WTC11 (cell line): ENCODE results near the gene PDCD1. TPM values are rescaled to one million over a fixed set of nuclear protein-coding genes. Genes with fewer than 3 reads are reported as not detected.

Experiments
- ATAC-seq: fragments of 200-7000 bp; cut with Tn5 transposase; 2 replicates; pipeline ENCODE4 v1.10.0; 2021; ENCODE audit warnings: mild to moderate bottlenecking, moderate library complexity
- CTCF ChIA-PET: fragments of 300-600 bp; sonication (Branson Sonifier 250); formaldehyde crosslinking; loops from one replicate; lab custom pipeline; 2021; ENCODE audit warnings: antibody characterized with exemption; lab: Charles Lee
- POLR2A ChIA-PET: fragments of 350-600 bp; sonication (Branson Sonifier 250); formaldehyde crosslinking; loops from one replicate; lab custom pipeline; 2021; ENCODE audit warnings: antibody characterized with exemption; lab: Charles Lee
- DNase-seq: peaks from one replicate; pipeline ENCODE4 v3.0.0; 2021; ENCODE audit warnings: low spot score
- H3K27ac Mint-ChIP-seq: 2 replicates; pipeline ENCODE4 v1.8.0; 2021; ENCODE audit warnings: mixed read lengths
- H3K27me3 Mint-ChIP-seq: 2 replicates; pipeline ENCODE4 v1.8.0; 2021; ENCODE audit warnings: low read depth, mild to moderate bottlenecking, moderate library complexity, mixed read lengths
- H3K36me3 Mint-ChIP-seq: 2 replicates; pipeline ENCODE4 v1.8.0; 2021; ENCODE audit warnings: mixed read lengths
- H3K4me1 Mint-ChIP-seq: 2 replicates; pipeline ENCODE4 v1.8.0; 2022; ENCODE audit warnings: mixed read lengths
- H3K4me3 Mint-ChIP-seq: 2 replicates; pipeline ENCODE4 v1.8.0; 2021; ENCODE audit warnings: mild to moderate bottlenecking, moderate library complexity, mixed read lengths
- H3K9me3 Mint-ChIP-seq: 2 replicates; pipeline ENCODE4 v1.8.0; 2021; ENCODE audit warnings: mixed read lengths
- CREB1 ChIP-seq: sonication (generic); formaldehyde crosslinking; IDR thresholded peaks from 2 replicates; pipeline ENCODE4 v1.8.0; 2023; ENCODE audit warnings: mild to moderate bottlenecking, missing genetic modification reagents
- CREM ChIP-seq: sonication (generic); formaldehyde crosslinking; IDR thresholded peaks from 2 replicates; pipeline ENCODE4 v1.8.1; 2022; ENCODE audit warnings: mild to moderate bottlenecking, missing genetic modification reagents, moderate library complexity
- FOXK1 ChIP-seq: sonication (generic); formaldehyde crosslinking; IDR thresholded peaks from 2 replicates; pipeline ENCODE4 v1.8.0; 2022; ENCODE audit warnings: mild to moderate bottlenecking, moderate library complexity, missing genetic modification reagents
- GABPB1 ChIP-seq: sonication (generic); formaldehyde crosslinking; IDR thresholded peaks from 2 replicates; pipeline ENCODE4 v1.8.1; 2023; ENCODE audit warnings: mild to moderate bottlenecking, missing genetic modification reagents
- JAZF1 ChIP-seq: fragments of 250-450 bp; sonication (Bioruptor Pico); IDR thresholded peaks from 2 replicates; pipeline ENCODE4 v1.9.0; 2021; ENCODE audit warnings: moderate library complexity, mild to moderate bottlenecking, inconsistent platforms
- KAT7 ChIP-seq: sonication (generic); formaldehyde crosslinking; IDR thresholded peaks from 2 replicates; pipeline ENCODE4 v1.8.1; 2023; ENCODE audit warnings: missing genetic modification reagents, mild to moderate bottlenecking, borderline replicate concordance
- MXD4 ChIP-seq: fragments of 250-450 bp; sonication (Bioruptor Pico); IDR thresholded peaks from 2 replicates; pipeline ENCODE4 v1.8.0; 2021; ENCODE audit warnings: mild to moderate bottlenecking, moderate library complexity, borderline replicate concordance
- MYBL2 ChIP-seq: sonication (generic); formaldehyde crosslinking; IDR thresholded peaks from 2 replicates; pipeline ENCODE4 v1.8.1; 2023; ENCODE audit warnings: mild to moderate bottlenecking, moderate library complexity, missing genetic modification reagents
- NR1H2 ChIP-seq: sonication (generic); formaldehyde crosslinking; IDR thresholded peaks from 2 replicates; pipeline ENCODE4 v1.9.0; 2021; ENCODE audit warnings: mild to moderate bottlenecking, moderate library complexity, missing genetic modification reagents
- OVOL2 ChIP-seq: fragments of 250-450 bp; sonication (Bioruptor Pico); IDR thresholded peaks from 2 replicates; pipeline ENCODE4 v1.9.0; 2021; ENCODE audit warnings: mild to moderate bottlenecking, borderline replicate concordance
- RELA ChIP-seq: sonication (generic); formaldehyde crosslinking; IDR thresholded peaks from 2 replicates; pipeline ENCODE4 v1.8.1; 2022; ENCODE audit warnings: missing genetic modification reagents, mild to moderate bottlenecking, borderline replicate concordance
- TCF7 ChIP-seq: sonication (generic); formaldehyde crosslinking; IDR thresholded peaks from 2 replicates; pipeline ENCODE4 v1.8.0; 2022; ENCODE audit warnings: mild to moderate bottlenecking, low read depth, missing genetic modification reagents, moderate library complexity
- ZNF416 ChIP-seq: fragments of 250-450 bp; sonication (Bioruptor Pico); IDR thresholded peaks from 2 replicates; pipeline ENCODE4 v1.9.0; 2021; ENCODE audit warnings: mild to moderate bottlenecking, inconsistent platforms
- total RNA-seq: library from RNA; stranded (reverse); gene quantifications from 3 replicates; pipeline ENCODE4 v1.2.3, GENCODE V29; 2021
- TF ChIP-seq, protein P1 (sequence below): fragments of 250-450 bp; sonication (Bioruptor Pico); IDR thresholded peaks from 2 replicates; pipeline ENCODE4 v1.9.0; 2021; ENCODE audit warnings: mild to moderate bottlenecking, borderline replicate concordance
- TF ChIP-seq, protein P2 (sequence below): sonication (generic); formaldehyde crosslinking; IDR thresholded peaks from 2 replicates; pipeline ENCODE4 v1.8.0; 2022; ENCODE audit warnings: mild to moderate bottlenecking, missing genetic modification reagents
- TF ChIP-seq, protein P3 (sequence below): sonication (generic); formaldehyde crosslinking; IDR thresholded peaks from 2 replicates; pipeline ENCODE4 v1.8.0; 2023; ENCODE audit warnings: missing genetic modification reagents, mild to moderate bottlenecking, borderline replicate concordance
- TF ChIP-seq, protein P4 (sequence below): sonication (generic); formaldehyde crosslinking; conservative IDR thresholded peaks from 2 replicates; pipeline ENCODE4 v1.8.1; 2022; ENCODE audit warnings: mild to moderate bottlenecking, missing genetic modification reagents
- TF ChIP-seq, protein P5 (sequence below): sonication (generic); formaldehyde crosslinking; IDR thresholded peaks from 2 replicates; pipeline ENCODE4 v1.8.1; 2022; ENCODE audit warnings: low read depth, mild to moderate bottlenecking, moderate library complexity, missing genetic modification reagents, borderline replicate concordance
- TF ChIP-seq, protein P6 (sequence below): sonication (generic); formaldehyde crosslinking; IDR thresholded peaks from 2 replicates; pipeline ENCODE4 v1.8.1; 2022; ENCODE audit warnings: mild to moderate bottlenecking, missing genetic modification reagents, moderate library complexity, borderline replicate concordance
- TF ChIP-seq, protein P7 (sequence below): sonication (generic); formaldehyde crosslinking; conservative IDR thresholded peaks from 2 replicates; pipeline ENCODE4 v1.8.1; 2023; ENCODE audit warnings: mild to moderate bottlenecking, low read depth, missing genetic modification reagents, moderate library complexity

The PDCD1 gene
- total RNA-seq, 1 experiment from 2014 or later = 0.52 TPM

DNA sequence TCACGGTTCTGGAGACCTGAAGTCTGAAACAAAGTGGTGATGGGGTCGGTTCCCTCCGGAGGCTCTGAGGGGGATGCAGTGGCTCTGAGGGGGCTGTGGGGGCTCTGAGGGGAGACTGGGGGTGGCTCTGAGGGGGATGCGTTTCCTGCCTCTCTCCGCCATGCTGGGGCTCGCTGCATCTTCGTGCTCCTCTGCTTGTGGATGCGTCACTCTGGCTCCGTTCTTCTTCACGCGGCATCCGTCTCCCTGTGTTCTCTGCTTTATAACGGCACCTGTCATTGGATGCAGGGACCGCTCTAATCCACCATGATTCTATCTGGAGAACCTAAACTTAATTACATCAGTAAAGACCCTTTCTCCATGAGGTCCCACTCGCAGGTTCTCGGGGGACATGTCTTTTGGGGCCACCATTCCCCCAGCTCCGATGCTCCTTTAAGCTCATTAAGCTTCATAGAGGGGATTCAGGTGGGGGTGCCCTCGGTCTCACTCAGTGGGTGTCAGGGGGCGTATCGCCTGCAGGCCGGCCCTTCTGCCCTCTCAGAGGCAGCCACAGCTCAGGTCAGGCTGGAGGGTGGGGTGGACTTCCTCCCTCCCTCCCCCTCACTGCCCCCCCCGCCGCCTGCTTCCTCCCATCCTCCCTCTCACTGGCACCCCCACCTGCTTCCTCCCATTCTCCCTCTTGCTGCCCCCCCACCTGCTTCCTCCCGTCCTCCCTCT lies 29.3 kb upstream of the PDCD1 start (continued):
- TF ChIP-seq, protein P1, sequence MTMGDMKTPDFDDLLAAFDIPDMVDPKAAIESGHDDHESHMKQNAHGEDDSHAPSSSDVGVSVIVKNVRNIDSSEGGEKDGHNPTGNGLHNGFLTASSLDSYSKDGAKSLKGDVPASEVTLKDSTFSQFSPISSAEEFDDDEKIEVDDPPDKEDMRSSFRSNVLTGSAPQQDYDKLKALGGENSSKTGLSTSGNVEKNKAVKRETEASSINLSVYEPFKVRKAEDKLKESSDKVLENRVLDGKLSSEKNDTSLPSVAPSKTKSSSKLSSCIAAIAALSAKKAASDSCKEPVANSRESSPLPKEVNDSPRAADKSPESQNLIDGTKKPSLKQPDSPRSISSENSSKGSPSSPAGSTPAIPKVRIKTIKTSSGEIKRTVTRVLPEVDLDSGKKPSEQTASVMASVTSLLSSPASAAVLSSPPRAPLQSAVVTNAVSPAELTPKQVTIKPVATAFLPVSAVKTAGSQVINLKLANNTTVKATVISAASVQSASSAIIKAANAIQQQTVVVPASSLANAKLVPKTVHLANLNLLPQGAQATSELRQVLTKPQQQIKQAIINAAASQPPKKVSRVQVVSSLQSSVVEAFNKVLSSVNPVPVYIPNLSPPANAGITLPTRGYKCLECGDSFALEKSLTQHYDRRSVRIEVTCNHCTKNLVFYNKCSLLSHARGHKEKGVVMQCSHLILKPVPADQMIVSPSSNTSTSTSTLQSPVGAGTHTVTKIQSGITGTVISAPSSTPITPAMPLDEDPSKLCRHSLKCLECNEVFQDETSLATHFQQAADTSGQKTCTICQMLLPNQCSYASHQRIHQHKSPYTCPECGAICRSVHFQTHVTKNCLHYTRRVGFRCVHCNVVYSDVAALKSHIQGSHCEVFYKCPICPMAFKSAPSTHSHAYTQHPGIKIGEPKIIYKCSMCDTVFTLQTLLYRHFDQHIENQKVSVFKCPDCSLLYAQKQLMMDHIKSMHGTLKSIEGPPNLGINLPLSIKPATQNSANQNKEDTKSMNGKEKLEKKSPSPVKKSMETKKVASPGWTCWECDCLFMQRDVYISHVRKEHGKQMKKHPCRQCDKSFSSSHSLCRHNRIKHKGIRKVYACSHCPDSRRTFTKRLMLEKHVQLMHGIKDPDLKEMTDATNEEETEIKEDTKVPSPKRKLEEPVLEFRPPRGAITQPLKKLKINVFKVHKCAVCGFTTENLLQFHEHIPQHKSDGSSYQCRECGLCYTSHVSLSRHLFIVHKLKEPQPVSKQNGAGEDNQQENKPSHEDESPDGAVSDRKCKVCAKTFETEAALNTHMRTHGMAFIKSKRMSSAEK = no peak
- TF ChIP-seq RELA (CRISPR knock-in tag) (no peak), NR1H2 (CRISPR knock-in tag) (no peak), TCF7 (CRISPR knock-in tag) (no peak), CREB1 (CRISPR knock-in tag) (no peak)
- TF ChIP-seq, protein P2, sequence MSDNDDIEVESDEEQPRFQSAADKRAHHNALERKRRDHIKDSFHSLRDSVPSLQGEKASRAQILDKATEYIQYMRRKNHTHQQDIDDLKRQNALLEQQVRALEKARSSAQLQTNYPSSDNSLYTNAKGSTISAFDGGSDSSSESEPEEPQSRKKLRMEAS (CRISPR knock-in tag) = no peak
- TF ChIP-seq, protein P3, sequence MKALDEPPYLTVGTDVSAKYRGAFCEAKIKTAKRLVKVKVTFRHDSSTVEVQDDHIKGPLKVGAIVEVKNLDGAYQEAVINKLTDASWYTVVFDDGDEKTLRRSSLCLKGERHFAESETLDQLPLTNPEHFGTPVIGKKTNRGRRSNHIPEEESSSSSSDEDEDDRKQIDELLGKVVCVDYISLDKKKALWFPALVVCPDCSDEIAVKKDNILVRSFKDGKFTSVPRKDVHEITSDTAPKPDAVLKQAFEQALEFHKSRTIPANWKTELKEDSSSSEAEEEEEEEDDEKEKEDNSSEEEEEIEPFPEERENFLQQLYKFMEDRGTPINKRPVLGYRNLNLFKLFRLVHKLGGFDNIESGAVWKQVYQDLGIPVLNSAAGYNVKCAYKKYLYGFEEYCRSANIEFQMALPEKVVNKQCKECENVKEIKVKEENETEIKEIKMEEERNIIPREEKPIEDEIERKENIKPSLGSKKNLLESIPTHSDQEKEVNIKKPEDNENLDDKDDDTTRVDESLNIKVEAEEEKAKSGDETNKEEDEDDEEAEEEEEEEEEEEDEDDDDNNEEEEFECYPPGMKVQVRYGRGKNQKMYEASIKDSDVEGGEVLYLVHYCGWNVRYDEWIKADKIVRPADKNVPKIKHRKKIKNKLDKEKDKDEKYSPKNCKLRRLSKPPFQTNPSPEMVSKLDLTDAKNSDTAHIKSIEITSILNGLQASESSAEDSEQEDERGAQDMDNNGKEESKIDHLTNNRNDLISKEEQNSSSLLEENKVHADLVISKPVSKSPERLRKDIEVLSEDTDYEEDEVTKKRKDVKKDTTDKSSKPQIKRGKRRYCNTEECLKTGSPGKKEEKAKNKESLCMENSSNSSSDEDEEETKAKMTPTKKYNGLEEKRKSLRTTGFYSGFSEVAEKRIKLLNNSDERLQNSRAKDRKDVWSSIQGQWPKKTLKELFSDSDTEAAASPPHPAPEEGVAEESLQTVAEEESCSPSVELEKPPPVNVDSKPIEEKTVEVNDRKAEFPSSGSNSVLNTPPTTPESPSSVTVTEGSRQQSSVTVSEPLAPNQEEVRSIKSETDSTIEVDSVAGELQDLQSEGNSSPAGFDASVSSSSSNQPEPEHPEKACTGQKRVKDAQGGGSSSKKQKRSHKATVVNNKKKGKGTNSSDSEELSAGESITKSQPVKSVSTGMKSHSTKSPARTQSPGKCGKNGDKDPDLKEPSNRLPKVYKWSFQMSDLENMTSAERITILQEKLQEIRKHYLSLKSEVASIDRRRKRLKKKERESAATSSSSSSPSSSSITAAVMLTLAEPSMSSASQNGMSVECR (CRISPR knock-in tag) = no peak

DNA sequence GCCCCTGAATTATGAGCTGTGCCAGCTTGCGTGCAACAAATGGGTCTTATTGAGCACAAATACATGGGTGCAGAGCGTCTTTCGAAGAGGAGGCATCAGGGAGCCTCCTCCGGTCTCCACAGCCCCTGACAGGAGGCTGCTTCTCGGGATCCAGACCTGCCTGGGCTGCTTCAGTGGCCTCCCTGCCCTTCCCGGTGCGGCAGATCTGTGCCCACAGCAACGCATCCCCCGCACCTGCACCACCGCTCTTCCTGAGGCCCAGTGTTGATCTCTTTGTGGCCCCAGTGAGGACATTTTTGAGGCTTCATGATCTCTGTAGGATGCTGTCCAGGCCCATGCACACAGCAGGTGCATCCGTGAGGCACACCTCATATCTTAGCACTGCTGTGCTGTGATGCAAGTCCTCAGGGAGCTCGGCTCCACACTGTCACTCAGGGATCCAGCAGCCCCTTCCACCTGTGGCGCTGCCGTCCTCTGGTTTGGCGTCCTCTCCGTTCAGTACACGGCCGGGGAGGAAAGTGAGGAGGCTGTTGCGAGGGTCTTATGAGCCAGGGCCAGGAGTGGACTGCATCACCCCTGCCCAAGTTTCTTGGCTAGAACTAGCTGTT lies 28.2 kb upstream of the PDCD1 start:
- H3K4me3 Mint-ChIP-seq = no peak overlapping the region
- CTCF ChIA-PET = interaction anchor here (1.2 to 1.9 kb wide), 2 partner anchors 8 to 64 kb away, joined by 5 to 6 read pairs; no protein-coding TSS in a partner anchor
- TF ChIP-seq RELA (CRISPR knock-in tag) (no peak), OVOL2 (CRISPR knock-in tag) (no peak), JAZF1 (CRISPR knock-in tag) (no peak), ZNF416 (CRISPR knock-in tag) (no peak), KAT7 (CRISPR knock-in tag) (no peak), MYBL2 (no peak), GABPB1 (no peak), MXD4 (no peak), FOXK1 (CRISPR knock-in tag) (no peak), CREM (CRISPR knock-in tag) (no peak)
- TF ChIP-seq, protein P4, sequence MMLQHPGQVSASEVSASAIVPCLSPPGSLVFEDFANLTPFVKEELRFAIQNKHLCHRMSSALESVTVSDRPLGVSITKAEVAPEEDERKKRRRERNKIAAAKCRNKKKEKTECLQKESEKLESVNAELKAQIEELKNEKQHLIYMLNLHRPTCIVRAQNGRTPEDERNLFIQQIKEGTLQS = no peak
- TF ChIP-seq, protein P5, sequence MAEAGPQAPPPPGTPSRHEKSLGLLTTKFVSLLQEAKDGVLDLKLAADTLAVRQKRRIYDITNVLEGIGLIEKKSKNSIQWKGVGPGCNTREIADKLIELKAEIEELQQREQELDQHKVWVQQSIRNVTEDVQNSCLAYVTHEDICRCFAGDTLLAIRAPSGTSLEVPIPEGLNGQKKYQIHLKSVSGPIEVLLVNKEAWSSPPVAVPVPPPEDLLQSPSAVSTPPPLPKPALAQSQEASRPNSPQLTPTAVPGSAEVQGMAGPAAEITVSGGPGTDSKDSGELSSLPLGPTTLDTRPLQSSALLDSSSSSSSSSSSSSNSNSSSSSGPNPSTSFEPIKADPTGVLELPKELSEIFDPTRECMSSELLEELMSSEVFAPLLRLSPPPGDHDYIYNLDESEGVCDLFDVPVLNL (CRISPR knock-in tag) = no peak
- TF ChIP-seq, protein P6, sequence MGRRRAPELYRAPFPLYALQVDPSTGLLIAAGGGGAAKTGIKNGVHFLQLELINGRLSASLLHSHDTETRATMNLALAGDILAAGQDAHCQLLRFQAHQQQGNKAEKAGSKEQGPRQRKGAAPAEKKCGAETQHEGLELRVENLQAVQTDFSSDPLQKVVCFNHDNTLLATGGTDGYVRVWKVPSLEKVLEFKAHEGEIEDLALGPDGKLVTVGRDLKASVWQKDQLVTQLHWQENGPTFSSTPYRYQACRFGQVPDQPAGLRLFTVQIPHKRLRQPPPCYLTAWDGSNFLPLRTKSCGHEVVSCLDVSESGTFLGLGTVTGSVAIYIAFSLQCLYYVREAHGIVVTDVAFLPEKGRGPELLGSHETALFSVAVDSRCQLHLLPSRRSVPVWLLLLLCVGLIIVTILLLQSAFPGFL (CRISPR knock-in tag) = no peak
- TF ChIP-seq, protein P7, sequence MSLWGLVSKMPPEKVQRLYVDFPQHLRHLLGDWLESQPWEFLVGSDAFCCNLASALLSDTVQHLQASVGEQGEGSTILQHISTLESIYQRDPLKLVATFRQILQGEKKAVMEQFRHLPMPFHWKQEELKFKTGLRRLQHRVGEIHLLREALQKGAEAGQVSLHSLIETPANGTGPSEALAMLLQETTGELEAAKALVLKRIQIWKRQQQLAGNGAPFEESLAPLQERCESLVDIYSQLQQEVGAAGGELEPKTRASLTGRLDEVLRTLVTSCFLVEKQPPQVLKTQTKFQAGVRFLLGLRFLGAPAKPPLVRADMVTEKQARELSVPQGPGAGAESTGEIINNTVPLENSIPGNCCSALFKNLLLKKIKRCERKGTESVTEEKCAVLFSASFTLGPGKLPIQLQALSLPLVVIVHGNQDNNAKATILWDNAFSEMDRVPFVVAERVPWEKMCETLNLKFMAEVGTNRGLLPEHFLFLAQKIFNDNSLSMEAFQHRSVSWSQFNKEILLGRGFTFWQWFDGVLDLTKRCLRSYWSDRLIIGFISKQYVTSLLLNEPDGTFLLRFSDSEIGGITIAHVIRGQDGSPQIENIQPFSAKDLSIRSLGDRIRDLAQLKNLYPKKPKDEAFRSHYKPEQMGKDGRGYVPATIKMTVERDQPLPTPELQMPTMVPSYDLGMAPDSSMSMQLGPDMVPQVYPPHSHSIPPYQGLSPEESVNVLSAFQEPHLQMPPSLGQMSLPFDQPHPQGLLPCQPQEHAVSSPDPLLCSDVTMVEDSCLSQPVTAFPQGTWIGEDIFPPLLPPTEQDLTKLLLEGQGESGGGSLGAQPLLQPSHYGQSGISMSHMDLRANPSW (CRISPR knock-in tag) = no peak

More for the DNA sequence above, 28.2 kb upstream of the PDCD1 start:
- H3K9me3 Mint-ChIP-seq = peaks cover 14% of the 10 kb centered on the region
- peak overlapping the region; percentile 15; the same call in 1 of the 2 replicates for H3K27ac Mint-ChIP-seq
- DNase-seq = no peak
- peaks cover 33% of the 10 kb centered on the region for H3K4me1 Mint-ChIP-seq
- POLR2A ChIA-PET = no interaction called here
- H3K36me3 Mint-ChIP-seq = peaks cover 16% of the 10 kb centered on the region
- H3K27me3 Mint-ChIP-seq = no peaks in the 10 kb centered on the region; the same call in 1 of the 2 replicates
- ATAC-seq = no peak
